HL-60/S4 treated with phorbol 12-myristate 13-acetate at 8.2 ng/mL for 4 days and 3 days (cell line): Measurements from ENCODE around the gene POMP.

Source experiments
- in situ Hi-C: fragments of 300-500 bp; cut with MboI; formaldehyde crosslinking; loops from 2 replicates; pipeline ENCODE4 v1.15.0; 2022; ENCODE audit warnings: low sequenced_read_pairs

Gene POMP

GRCh38 chr13:28658796-28659620 lies at the start of gene POMP:
Gene POMP (plus strand): TSS chr13:28659130. CDS start chr13:28659185, 55 bp downstream.
- in situ Hi-C loops: no loop called here

GRCh38 chr13:28609381-28609780 lies 49.5 kb upstream of the POMP start:
- in situ Hi-C loops: no loop called here

- in situ Hi-C loops: no loop called here
Measured at GRCh38 chr13:28609926-28610325, 49.0 kb upstream of the POMP start.

GRCh38 chr13:28610996-28611395 lies 47.9 kb upstream of the POMP start:
- in situ Hi-C loops: no loop called here

- in situ Hi-C loops: no loop called here
Measured at GRCh38 chr13:28611654-28612131, 47.2 kb upstream of the POMP start.

GRCh38 chr13:28613562-28613961 lies 45.4 kb upstream of the POMP start:
- in situ Hi-C loops: no loop called here

GRCh38 chr13:28615916-28616446 lies 42.9 kb upstream of the POMP start:
- in situ Hi-C loops: no loop called here

GRCh38 chr13:28618230-28618994 lies 40.5 kb upstream of the POMP start:
- in situ Hi-C loops: no loop called here

- in situ Hi-C loops: no loop called here
Measured at GRCh38 chr13:28620011-28620830, 38.7 kb upstream of the POMP start.

- in situ Hi-C loops: no loop called here
Measured at GRCh38 chr13:28621449-28621848, 37.5 kb upstream of the POMP start.

- in situ Hi-C loops: no loop called here
Measured at GRCh38 chr13:28622286-28622685, 36.6 kb upstream of the POMP start.

- in situ Hi-C loops: no loop called here
Measured at GRCh38 chr13:28623782-28624706, 34.9 kb upstream of the POMP start.

- in situ Hi-C loops: loop anchor here (25.0 kb wide), 1 partner anchor 313 kb away; no protein-coding TSS in a partner anchor
Measured at GRCh38 chr13:28624707-28625432, 34.1 kb upstream of the POMP start.

GRCh38 chr13:28626266-28626665 lies 32.7 kb upstream of the POMP start:
- in situ Hi-C loops: loop anchor here (25.0 kb wide), 1 partner anchor 314 kb away; no protein-coding TSS in a partner anchor

- in situ Hi-C loops: loop anchor here (25.0 kb wide), 1 partner anchor 316 kb away; no protein-coding TSS in a partner anchor
Measured at GRCh38 chr13:28628241-28628640, 30.7 kb upstream of the POMP start.

- in situ Hi-C loops: loop anchor here (25.0 kb wide), 1 partner anchor 319 kb away; no protein-coding TSS in a partner anchor
Measured at GRCh38 chr13:28630869-28631268, 28.1 kb upstream of the POMP start.

- in situ Hi-C loops: loop anchor here (25.0 kb wide), 1 partner anchor 320 kb away; no protein-coding TSS in a partner anchor
Measured at GRCh38 chr13:28631801-28632200, 27.1 kb upstream of the POMP start.

- in situ Hi-C loops: loop anchor here (25.0 kb wide), 1 partner anchor 324 kb away; no protein-coding TSS in a partner anchor
Measured at GRCh38 chr13:28636069-28636468, 22.9 kb upstream of the POMP start.
